H9 (cell line): ENCODE data around the gene OPTC. TPM values are rescaled to one million over a fixed set of nuclear protein-coding genes. Genes with fewer than 3 reads are reported as not detected.
A peak's percentile ranks its signal among the peaks of the same experiment; 100 is the strongest.

Source experiments
- DNase-seq: peaks from one replicate; pipeline ENCODE4 v3.0.0-alpha.2; 2017
- H2AFZ ChIP-seq: one replicate; pipeline ENCODE4 v1.6.1; 2013; ENCODE audit warnings: mild to moderate bottlenecking, low read length, control low read depth, moderate library complexity
- H2AK5ac ChIP-seq: 2 replicates; pipeline ENCODE4 v1.6.1; 2013; ENCODE audit warnings: low read length, control low read depth, mixed read lengths; ENCODE audit not compliant: insufficient read length
- H2BK120ac ChIP-seq: one replicate; pipeline ENCODE4 v1.6.1; 2013; ENCODE audit warnings: low read depth, mild to moderate bottlenecking, low read length, control low read depth, inconsistent platforms; ENCODE audit not compliant: poor library complexity, severe bottlenecking
- H2BK12ac ChIP-seq: 2 replicates; pipeline ENCODE4 v1.6.1; 2013; ENCODE audit warnings: low read length, control low read depth, mixed read lengths, low read depth; ENCODE audit not compliant: insufficient read length
- H2BK15ac ChIP-seq: 2 replicates; pipeline ENCODE4 v1.6.1; 2013; ENCODE audit warnings: low read depth, low read length, control low read depth
- H2BK20ac ChIP-seq: one replicate; pipeline ENCODE4 v1.6.1; 2013; ENCODE audit warnings: low read depth, mild to moderate bottlenecking, low read length, control low read depth, inconsistent platforms; ENCODE audit not compliant: poor library complexity, severe bottlenecking
- H2BK5ac ChIP-seq: 2 replicates; pipeline ENCODE4 v1.6.1; 2013; ENCODE audit warnings: low read length, control low read depth, mixed read lengths; ENCODE audit not compliant: insufficient read length
- H3K14ac ChIP-seq: 2 replicates; pipeline ENCODE4 v1.6.1; 2013; ENCODE audit warnings: low read length, control low read depth; ENCODE audit not compliant: insufficient read depth
- H3K18ac ChIP-seq: 2 replicates; pipeline ENCODE4 v1.6.1; 2013; ENCODE audit warnings: low read depth, mild to moderate bottlenecking, mixed read lengths, low read length, control low read depth; ENCODE audit not compliant: insufficient read length
- H3K23ac ChIP-seq: 2 replicates; pipeline ENCODE4 v1.6.1; 2013; ENCODE audit warnings: low read length, control low read depth, mixed read lengths, low read depth; ENCODE audit not compliant: insufficient read length
- H3K23me2 ChIP-seq: 2 replicates; pipeline ENCODE4 v1.6.1; 2013; ENCODE audit warnings: low read depth, mild to moderate bottlenecking, mixed read lengths, low read length, control low read depth; ENCODE audit not compliant: insufficient read length, poor library complexity, severe bottlenecking
- H3K27ac ChIP-seq: 2 replicates; pipeline ENCODE4 v1.5.1; 2013; ENCODE audit warnings: low read length, control low read depth, mixed read lengths, low read depth; ENCODE audit not compliant: insufficient read length
- H3K27me3 ChIP-seq: 2 replicates; pipeline ENCODE4 v1.6.1; 2013; ENCODE audit warnings: low read length, control low read depth, inconsistent platforms; ENCODE audit not compliant: insufficient read depth
- H3K4ac ChIP-seq: 2 replicates; pipeline ENCODE4 v1.6.1; 2013; ENCODE audit warnings: low read depth, mild to moderate bottlenecking, control low read depth, inconsistent platforms, low read length, moderate library complexity
- H3K4me1 ChIP-seq: 2 replicates; pipeline ENCODE4 v1.6.1; 2013; ENCODE audit warnings: low read length, control low read depth, inconsistent platforms; ENCODE audit not compliant: insufficient read depth
- H3K4me2 ChIP-seq: 2 replicates; pipeline ENCODE4 v1.6.1; 2013; ENCODE audit warnings: low read length, control low read depth, mixed read lengths; ENCODE audit not compliant: insufficient read length, insufficient read depth
- H3K56ac ChIP-seq: 2 replicates; pipeline ENCODE4 v1.6.1; 2013; ENCODE audit warnings: low read depth, mild to moderate bottlenecking, mixed read lengths, low read length, control low read depth; ENCODE audit not compliant: insufficient read length
- H3K79me1 ChIP-seq: 2 replicates; pipeline ENCODE4 v1.6.1; 2013; ENCODE audit warnings: low read depth, mild to moderate bottlenecking, moderate library complexity, low read length, control low read depth, inconsistent platforms; ENCODE audit not compliant: insufficient read depth, poor library complexity, severe bottlenecking
- H3K79me2 ChIP-seq: 2 replicates; pipeline ENCODE4 v1.6.1; 2013; ENCODE audit warnings: low read length, control low read depth, inconsistent platforms; ENCODE audit not compliant: insufficient read depth
- H3K9ac ChIP-seq: 2 replicates; pipeline ENCODE4 v1.6.1; 2013; ENCODE audit warnings: low read length, control low read depth, mixed read lengths; ENCODE audit not compliant: insufficient read length; ENCODE audit errors: extremely low read depth
- H3K9me3 ChIP-seq: one replicate; pipeline ENCODE4 v1.6.1; 2013; ENCODE audit warnings: low read depth, low read length, inconsistent platforms; ENCODE audit not compliant: control insufficient read depth
- H3T11ph ChIP-seq: one replicate; pipeline ENCODE4 v1.6.1; 2013; ENCODE audit warnings: mild to moderate bottlenecking, low read length, control low read depth, inconsistent platforms
- H4K20me1 ChIP-seq: one replicate; pipeline ENCODE4 v1.6.1; 2013; ENCODE audit not compliant: control insufficient read depth, insufficient read length, insufficient read depth
- H4K5ac ChIP-seq: 2 replicates; pipeline ENCODE4 v1.6.1; 2013; ENCODE audit warnings: low read depth, mild to moderate bottlenecking, mixed read lengths, low read length, control low read depth; ENCODE audit not compliant: insufficient read length
- H4K8ac ChIP-seq: replicated peaks from 2 replicates; pipeline ENCODE4 v1.6.1; 2013; ENCODE audit warnings: low read length, control low read depth, mixed read lengths, low read depth; ENCODE audit not compliant: insufficient read length
- H4K91ac ChIP-seq: 2 replicates; pipeline ENCODE4 v1.6.1; 2013; ENCODE audit warnings: low read depth, mild to moderate bottlenecking, moderate library complexity, mixed read lengths, low read length, control low read depth; ENCODE audit not compliant: insufficient read length
- H3K27ac Mint-ChIP-seq, 3 experiments: 2 replicates in 2 of 3; 3 replicates in 1 of 3; pipeline ENCODE4 v1.8.0; 2020 to 2021; ENCODE audit warnings: mixed read lengths in 3 of 3, mild to moderate bottlenecking in 1 of 3, moderate library complexity in 1 of 3
- H3K27me3 Mint-ChIP-seq: 2 replicates; pipeline ENCODE4 v1.8.0; 2021; ENCODE audit warnings: low read depth, mild to moderate bottlenecking, moderate library complexity, mixed read lengths
- H3K36me3 Mint-ChIP-seq, 3 experiments: 2 replicates in 2 of 3; 3 replicates in 1 of 3; pipeline ENCODE4 v1.8.0; 2020 to 2021; ENCODE audit warnings: low read depth in 3 of 3, mixed read lengths in 3 of 3; ENCODE audit not compliant: insufficient read depth in 1 of 3
- H3K4me1 Mint-ChIP-seq, 2 experiments: 2 replicates each; pipeline ENCODE4 v1.8.0; 2020; ENCODE audit warnings: mixed read lengths in 2 of 2
- H3K4me3 Mint-ChIP-seq, 2 experiments: 2 replicates in 1 of 2; 3 replicates in 1 of 2; pipeline ENCODE4 v1.8.0; 2020 to 2021; ENCODE audit warnings: mild to moderate bottlenecking in 2 of 2, mixed read lengths in 2 of 2, moderate library complexity in 1 of 2
- H3K9me3 Mint-ChIP-seq, 2 experiments: 2 replicates in 1 of 2; 3 replicates in 1 of 2; pipeline ENCODE4 v1.8.0; 2020; ENCODE audit warnings: mild to moderate bottlenecking in 2 of 2, mixed read lengths in 2 of 2, moderate library complexity in 1 of 2
- CTCF ChIP-seq: fragments of 200-600 bp; sonication (generic); conservative IDR thresholded peaks from 3 replicates; pipeline ENCODE4 v1.8.0; 2021; ENCODE audit warnings: antibody characterized with exemption, mild to moderate bottlenecking
- WGBS: extraction: QIAGEN DNeasy Blood & Tissue Kit; methylation state at CpG from one replicate; pipeline ENCODE4 v1.1.7; 2013; ENCODE audit warnings: missing lambda C conversion rate, low lambda C conversion rate, mixed read lengths; ENCODE audit not compliant: insufficient read length; ENCODE audit errors: extremely low coverage; 5-methylcytosine and 5-hydroxymethylcytosine counted together
- total RNA-seq: library from RNA; stranded (reverse); gene quantifications from 2 replicates; pipeline ENCODE4 v1.2.1, GENCODE V29; 2021

The OPTC gene
- total RNA-seq, 1 experiment from 2014 or later = 1.1 TPM

- Histone ChIP-seq H4K91ac (no peak overlapping the region), H3K23me2 (peaks cover 3% of the 10 kb centered on the region), H3K79me1 (no peaks in the 10 kb centered on the region), H4K8ac (no peak overlapping the region), H3K4ac (no peak overlapping the region), H3K9ac (no peak overlapping the region), H2AFZ (no peak overlapping the region), H3K56ac (no peak overlapping the region), H3K9me3 (no peaks in the 10 kb centered on the region), H3K23ac (no peak overlapping the region), H3K27me3 (peaks cover 5% of the 10 kb centered on the region; the same call in 1 of the 2 replicates), H3K14ac (no peak overlapping the region), H3T11ph (no peak overlapping the region), H3K4me1 (peaks cover 9% of the 10 kb centered on the region), H2BK120ac (no peak overlapping the region), H3K27ac (no peak overlapping the region), H3K18ac (no peak overlapping the region), H2AK5ac (no peak overlapping the region), H2BK20ac (no peak overlapping the region), H2BK15ac (no peak overlapping the region), H2BK5ac (no peak overlapping the region), H4K20me1 (no peaks in the 10 kb centered on the region), H4K5ac (no peak overlapping the region), H3K79me2 (no peaks in the 10 kb centered on the region), H3K4me2 (no peak overlapping the region), H2BK12ac (no peak overlapping the region)
- no peak for TF ChIP-seq CTCF
- no peaks in the 10 kb centered on the region for H3K9me3 Mint-ChIP-seq
- H3K36me3 Mint-ChIP-seq = no peaks in the 10 kb centered on the region
- H3K4me3 Mint-ChIP-seq = no peak overlapping the region
- peaks cover 25% of the 10 kb centered on the region for H3K27me3 Mint-ChIP-seq
- no CpG with 5 or more reads among the region's 1 CpG for WGBS
- H3K4me1 Mint-ChIP-seq = peaks cover 65 to 68% of the 10 kb centered on the region in 2 experiments
- DNase-seq = no peak
- H3K27ac Mint-ChIP-seq = peak overlapping the region in 1 of 3 experiments; percentile 57; a peak in 2 of 7 replicates
Observed at GRCh38 chr1:203509135-203509534, 15.2 kb downstream of the OPTC start.
